Measurements from ENCODE around the gene DUSP7. TPM values are rescaled to one million over a fixed set of nuclear protein-coding genes. Genes with fewer than 3 reads are reported as not detected.

Gene DUSP7
- total RNA-seq, 1 donor from 2014 or later: 19.4 TPM

DNA sequence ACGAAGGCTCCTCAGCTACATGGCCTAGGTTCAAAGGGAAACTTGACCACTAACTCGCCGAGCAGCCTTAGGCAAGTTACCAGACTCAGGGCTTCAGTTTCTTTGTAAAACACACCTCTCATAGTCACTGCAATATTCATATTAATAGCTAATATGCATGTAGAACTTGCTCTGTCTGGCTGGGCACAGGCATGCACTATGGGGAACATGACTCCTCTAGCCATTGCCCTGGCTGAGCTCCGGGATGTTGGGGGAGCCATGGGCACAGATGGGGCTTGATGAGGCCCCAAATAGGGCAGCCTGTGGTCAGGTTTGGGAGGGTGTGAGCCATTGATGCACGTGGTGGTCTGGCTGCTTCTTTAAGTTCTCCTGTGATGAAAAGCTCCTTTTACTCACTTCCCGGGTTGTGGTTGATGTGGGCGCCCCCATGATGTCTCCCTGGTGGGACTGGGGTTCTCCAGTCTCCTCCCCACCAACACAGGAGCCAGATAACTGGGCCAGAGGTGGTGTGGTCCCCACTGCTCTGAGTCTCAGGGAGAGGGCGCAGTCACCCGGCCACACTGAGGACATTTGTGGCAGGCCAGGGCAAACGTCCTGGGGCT, 29.4 kb upstream of the DUSP7 start:
- H3K27me3 Mint-ChIP-seq (ENCODE audit: unreplicated experiment): no peaks in the 10 kb centered on the region
- no peak overlapping the region for H3K4me3 Mint-ChIP-seq (ENCODE audit: unreplicated experiment)
- H3K4me1 Mint-ChIP-seq (ENCODE audit: unreplicated experiment): peaks cover 30% of the 10 kb centered on the region
- H3K9me3 Mint-ChIP-seq (ENCODE audit: unreplicated experiment): no peaks in the 10 kb centered on the region
- no peak for DNase-seq (ENCODE audit: extremely low spot score, unreplicated experiment)
- H3K36me3 Mint-ChIP-seq (ENCODE audit: unreplicated experiment): no peaks in the 10 kb centered on the region
- H3K27ac Mint-ChIP-seq (ENCODE audit: unreplicated experiment): no peak overlapping the region
- TF ChIP-seq, protein P1, sequence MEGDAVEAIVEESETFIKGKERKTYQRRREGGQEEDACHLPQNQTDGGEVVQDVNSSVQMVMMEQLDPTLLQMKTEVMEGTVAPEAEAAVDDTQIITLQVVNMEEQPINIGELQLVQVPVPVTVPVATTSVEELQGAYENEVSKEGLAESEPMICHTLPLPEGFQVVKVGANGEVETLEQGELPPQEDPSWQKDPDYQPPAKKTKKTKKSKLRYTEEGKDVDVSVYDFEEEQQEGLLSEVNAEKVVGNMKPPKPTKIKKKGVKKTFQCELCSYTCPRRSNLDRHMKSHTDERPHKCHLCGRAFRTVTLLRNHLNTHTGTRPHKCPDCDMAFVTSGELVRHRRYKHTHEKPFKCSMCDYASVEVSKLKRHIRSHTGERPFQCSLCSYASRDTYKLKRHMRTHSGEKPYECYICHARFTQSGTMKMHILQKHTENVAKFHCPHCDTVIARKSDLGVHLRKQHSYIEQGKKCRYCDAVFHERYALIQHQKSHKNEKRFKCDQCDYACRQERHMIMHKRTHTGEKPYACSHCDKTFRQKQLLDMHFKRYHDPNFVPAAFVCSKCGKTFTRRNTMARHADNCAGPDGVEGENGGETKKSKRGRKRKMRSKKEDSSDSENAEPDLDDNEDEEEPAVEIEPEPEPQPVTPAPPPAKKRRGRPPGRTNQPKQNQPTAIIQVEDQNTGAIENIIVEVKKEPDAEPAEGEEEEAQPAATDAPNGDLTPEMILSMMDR (IDR thresholded peaks at IDR 0.05): no peak

DNA sequence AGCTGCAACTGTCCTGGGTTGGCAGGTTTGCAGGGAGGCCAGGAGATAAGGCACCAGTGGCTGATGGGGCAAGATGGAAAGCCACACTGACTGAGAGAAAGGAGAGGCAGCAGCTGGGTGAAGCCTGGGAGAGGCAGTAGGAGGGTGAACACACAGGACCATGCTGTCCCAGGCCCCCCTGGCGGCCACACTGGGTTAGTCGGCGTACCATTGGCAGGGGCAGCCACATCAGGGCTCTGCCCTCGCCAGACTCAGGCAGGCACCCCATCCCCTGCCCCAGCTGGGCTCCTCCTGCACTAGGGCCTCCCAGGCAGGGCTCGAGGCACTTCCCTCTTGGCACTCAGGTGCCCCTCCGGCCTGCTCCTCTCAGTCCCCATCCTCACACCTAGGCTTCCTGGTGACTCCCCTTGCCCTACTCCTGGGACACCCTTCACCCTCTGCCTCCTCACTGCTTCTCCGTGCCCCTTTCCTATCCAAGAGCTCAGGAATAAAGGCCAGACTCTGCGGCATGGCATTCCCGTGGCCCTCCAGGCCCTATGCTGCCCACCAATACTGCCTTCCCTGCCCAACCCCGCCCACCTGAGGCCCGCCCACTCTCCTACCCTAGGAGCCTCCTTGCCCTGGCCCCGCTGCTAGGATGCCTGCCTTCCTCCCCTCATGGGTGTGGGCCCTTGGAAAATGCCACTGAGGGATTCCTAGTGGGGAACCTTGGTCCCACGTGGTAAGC, 28.7 kb upstream of the DUSP7 start:
- Mint-ChIP-seq H3K27me3 (ENCODE audit: unreplicated experiment) (no peaks in the 10 kb centered on the region), H3K27ac (ENCODE audit: unreplicated experiment) (no peak overlapping the region), H3K4me1 (ENCODE audit: unreplicated experiment) (peaks cover 23% of the 10 kb centered on the region), H3K9me3 (ENCODE audit: unreplicated experiment) (no peaks in the 10 kb centered on the region), H3K4me3 (ENCODE audit: unreplicated experiment) (no peak overlapping the region), H3K36me3 (ENCODE audit: unreplicated experiment) (no peaks in the 10 kb centered on the region)
- TF ChIP-seq, protein P1 (IDR thresholded peaks at IDR 0.05): no peak
- no peak for DNase-seq (ENCODE audit: extremely low spot score, unreplicated experiment)

DNA sequence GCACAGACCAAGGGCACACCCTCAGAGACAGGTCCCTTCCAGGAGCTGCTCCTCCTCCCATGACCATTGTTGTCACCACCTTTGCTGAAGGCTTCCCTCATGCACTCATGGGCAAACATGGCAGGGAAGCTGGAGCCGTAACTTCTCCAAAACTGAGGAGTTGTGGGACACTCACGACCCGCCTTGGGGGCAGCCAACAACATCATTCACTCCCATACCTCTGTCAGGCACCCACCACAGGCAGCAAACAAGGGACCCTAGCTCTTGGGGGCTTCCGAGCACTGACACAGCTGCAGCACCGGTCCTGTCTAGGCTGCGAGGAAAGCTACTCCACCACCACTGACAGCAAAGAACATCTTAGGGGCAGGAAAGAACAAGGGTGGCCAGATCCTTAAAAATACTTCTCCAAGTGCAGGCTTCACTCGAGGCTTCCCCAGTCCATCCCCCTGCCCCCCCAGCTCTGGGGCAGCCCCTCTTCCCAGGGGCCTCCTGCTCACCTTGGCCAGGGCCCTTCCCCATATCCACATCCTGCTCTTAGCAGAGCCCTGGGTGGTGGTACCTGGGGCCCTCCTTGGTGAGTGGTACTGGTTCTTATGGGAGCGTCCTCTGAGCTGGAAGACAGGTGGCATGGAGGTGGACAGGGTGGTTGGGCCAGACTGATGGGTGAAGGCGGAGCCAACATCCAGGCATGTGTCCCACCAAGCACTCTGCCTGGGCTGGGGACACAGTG, 28.0 kb upstream of the DUSP7 start:
- H3K27me3 Mint-ChIP-seq (ENCODE audit: unreplicated experiment): no peaks in the 10 kb centered on the region
- H3K36me3 Mint-ChIP-seq (ENCODE audit: unreplicated experiment): no peaks in the 10 kb centered on the region
- no peak overlapping the region for H3K4me3 Mint-ChIP-seq (ENCODE audit: unreplicated experiment)
- H3K9me3 Mint-ChIP-seq (ENCODE audit: unreplicated experiment): no peaks in the 10 kb centered on the region
- peaks cover 16% of the 10 kb centered on the region for H3K4me1 Mint-ChIP-seq (ENCODE audit: unreplicated experiment)
- no peak for DNase-seq (ENCODE audit: extremely low spot score, unreplicated experiment)
- no peak overlapping the region for H3K27ac Mint-ChIP-seq (ENCODE audit: unreplicated experiment)
- TF ChIP-seq, protein P1 (IDR thresholded peaks at IDR 0.05): no peak

DNA sequence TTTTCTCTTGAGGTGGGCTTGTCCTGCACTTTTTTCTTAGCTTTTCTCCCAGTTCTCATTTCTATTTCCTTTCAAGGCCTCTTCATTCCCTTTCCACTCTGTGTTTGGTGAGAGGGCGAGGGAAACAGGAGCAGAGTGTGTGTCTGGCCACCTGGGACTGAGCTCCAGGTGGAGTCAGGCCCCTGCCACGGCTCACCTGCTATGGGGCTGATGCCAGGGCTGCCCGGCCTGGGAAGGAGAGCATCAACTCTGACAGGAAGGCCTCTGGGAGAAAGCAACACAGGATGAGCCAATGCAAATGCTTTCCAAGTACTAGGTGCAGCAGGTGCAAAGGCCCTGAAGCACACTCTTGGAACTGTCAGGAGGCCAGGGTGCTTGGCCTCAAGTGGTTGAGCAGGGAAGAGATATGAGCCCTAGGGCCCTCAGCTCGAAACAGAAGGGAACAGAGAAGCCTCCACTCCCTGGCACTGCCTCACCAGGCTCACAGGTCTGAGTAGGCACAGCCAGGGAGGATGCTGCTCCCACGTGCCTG, 27.3 kb upstream of the DUSP7 start:
- Mint-ChIP-seq H3K36me3 (ENCODE audit: unreplicated experiment) (no peaks in the 10 kb centered on the region), H3K4me3 (ENCODE audit: unreplicated experiment) (no peak overlapping the region), H3K9me3 (ENCODE audit: unreplicated experiment) (no peaks in the 10 kb centered on the region), H3K27me3 (ENCODE audit: unreplicated experiment) (no peaks in the 10 kb centered on the region), H3K4me1 (ENCODE audit: unreplicated experiment) (peaks cover 8% of the 10 kb centered on the region), H3K27ac (ENCODE audit: unreplicated experiment) (no peak overlapping the region)
- TF ChIP-seq, protein P1 (IDR thresholded peaks at IDR 0.05): no peak
- no peak for DNase-seq (ENCODE audit: extremely low spot score, unreplicated experiment)

DNA sequence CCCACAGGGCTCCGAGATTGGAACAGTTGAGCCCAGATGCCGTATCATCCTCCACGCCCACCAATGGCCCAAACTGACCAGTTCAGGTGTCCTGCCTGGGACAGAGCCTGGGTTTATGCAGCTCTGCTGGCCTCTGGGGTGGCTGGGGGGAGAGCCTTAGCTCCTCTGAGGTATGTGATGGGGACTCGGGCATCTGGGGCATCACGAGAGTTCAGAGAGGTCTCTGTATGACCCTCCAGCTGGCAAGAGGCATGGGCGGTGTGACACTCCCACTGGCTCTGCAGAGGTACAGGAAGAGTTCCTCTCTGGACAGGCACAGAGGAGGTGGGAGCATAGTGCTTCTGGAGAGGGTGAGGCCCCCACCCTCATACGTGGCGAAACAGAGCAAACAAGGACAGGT, 26.6 kb upstream of the DUSP7 start:
- no peaks in the 10 kb centered on the region for H3K36me3 Mint-ChIP-seq (ENCODE audit: unreplicated experiment)
- no peak overlapping the region for H3K27ac Mint-ChIP-seq (ENCODE audit: unreplicated experiment)
- no peaks in the 10 kb centered on the region for H3K27me3 Mint-ChIP-seq (ENCODE audit: unreplicated experiment)
- TF ChIP-seq, protein P1 (IDR thresholded peaks at IDR 0.05): no peak
- no peak for DNase-seq (ENCODE audit: extremely low spot score, unreplicated experiment)
- no peak overlapping the region for H3K4me3 Mint-ChIP-seq (ENCODE audit: unreplicated experiment)
- H3K4me1 Mint-ChIP-seq (ENCODE audit: unreplicated experiment): peaks cover 4% of the 10 kb centered on the region
- H3K9me3 Mint-ChIP-seq (ENCODE audit: unreplicated experiment): no peaks in the 10 kb centered on the region
